ENCODE results near the gene NUDCD3. TPM values are rescaled to one million over a fixed set of nuclear protein-coding genes. Genes with fewer than 3 reads are reported as not detected.

Gene NUDCD3
- total RNA-seq, 2 donors from 2014 or later = 20.4 to 20.8 TPM

- no peak for TF ChIP-seq POLR2A (IDR thresholded peaks at IDR 0.05)
- TF ChIP-seq, protein P1, sequence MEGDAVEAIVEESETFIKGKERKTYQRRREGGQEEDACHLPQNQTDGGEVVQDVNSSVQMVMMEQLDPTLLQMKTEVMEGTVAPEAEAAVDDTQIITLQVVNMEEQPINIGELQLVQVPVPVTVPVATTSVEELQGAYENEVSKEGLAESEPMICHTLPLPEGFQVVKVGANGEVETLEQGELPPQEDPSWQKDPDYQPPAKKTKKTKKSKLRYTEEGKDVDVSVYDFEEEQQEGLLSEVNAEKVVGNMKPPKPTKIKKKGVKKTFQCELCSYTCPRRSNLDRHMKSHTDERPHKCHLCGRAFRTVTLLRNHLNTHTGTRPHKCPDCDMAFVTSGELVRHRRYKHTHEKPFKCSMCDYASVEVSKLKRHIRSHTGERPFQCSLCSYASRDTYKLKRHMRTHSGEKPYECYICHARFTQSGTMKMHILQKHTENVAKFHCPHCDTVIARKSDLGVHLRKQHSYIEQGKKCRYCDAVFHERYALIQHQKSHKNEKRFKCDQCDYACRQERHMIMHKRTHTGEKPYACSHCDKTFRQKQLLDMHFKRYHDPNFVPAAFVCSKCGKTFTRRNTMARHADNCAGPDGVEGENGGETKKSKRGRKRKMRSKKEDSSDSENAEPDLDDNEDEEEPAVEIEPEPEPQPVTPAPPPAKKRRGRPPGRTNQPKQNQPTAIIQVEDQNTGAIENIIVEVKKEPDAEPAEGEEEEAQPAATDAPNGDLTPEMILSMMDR (IDR thresholded peaks at IDR 0.05) = no peak
- H3K27me3 ChIP-seq = no peaks in the 10 kb centered on the region
- ATAC-seq = no peak
- no peaks in the 10 kb centered on the region for H3K4me1 ChIP-seq
- H3K27ac ChIP-seq = no peak overlapping the region
- DNase-seq = no peak
- no peaks in the 10 kb centered on the region for H3K9me3 ChIP-seq
- intact Hi-C loops (cut with DNase I) = no loop called here
- 77 to 93% methylated on average over 4 of the region's 4 CpGs for WGBS, 2 donors
- no peak overlapping the region for H3K4me3 ChIP-seq
- H3K36me3 ChIP-seq (replicated peaks in 1 of 2; ENCODE audit: insufficient read depth in 1 of 2, low read depth in 2 of 2) = no peaks in the 10 kb centered on the region
Measured at GRCh38 chr7:44438816-44439215, 51.6 kb downstream of the NUDCD3 start.

GRCh38 chr7:44434201-44434600 lies 56.3 kb downstream of the NUDCD3 start:
- no peaks in the 10 kb centered on the region for H3K27me3 ChIP-seq
- H3K36me3 ChIP-seq (replicated peaks in 1 of 2; ENCODE audit: insufficient read depth in 1 of 2, low read depth in 2 of 2) = no peaks in the 10 kb centered on the region
- intact Hi-C loops (cut with DNase I) = no loop called here
- ATAC-seq (no peak), DNase-seq (no peak)
- no peaks in the 10 kb centered on the region for H3K4me1 ChIP-seq
- no peak overlapping the region for H3K27ac ChIP-seq
- TF ChIP-seq, protein P1 (IDR thresholded peaks at IDR 0.05) = no peak
- TF ChIP-seq POLR2A (IDR thresholded peaks at IDR 0.05) = no peak
- H3K9me3 ChIP-seq = no peaks in the 10 kb centered on the region
- 79 to 91% methylated on average over 6 to 7 of the region's 7 CpGs for WGBS, 2 donors
- H3K4me3 ChIP-seq = no peak overlapping the region

- no peak for DNase-seq
- TF ChIP-seq POLR2A (IDR thresholded peaks at IDR 0.05) = no peak
- TF ChIP-seq, protein P1 (IDR thresholded peaks at IDR 0.05) = no peak
- no peaks in the 10 kb centered on the region for H3K9me3 ChIP-seq
- intact Hi-C loops (cut with DNase I) = no loop called here
- 72 to 78% methylated on average over 10 of the region's 10 CpGs for WGBS, 2 donors
- no peak for ATAC-seq
- no peak overlapping the region for H3K27ac ChIP-seq
- no peaks in the 10 kb centered on the region for H3K4me1 ChIP-seq
- H3K27me3 ChIP-seq = no peaks in the 10 kb centered on the region
- H3K4me3 ChIP-seq = no peak overlapping the region
- no peaks in the 10 kb centered on the region for H3K36me3 ChIP-seq (replicated peaks in 1 of 2; ENCODE audit: insufficient read depth in 1 of 2, low read depth in 2 of 2)
Measured at GRCh38 chr7:44433255-44434022, 57.0 kb downstream of the NUDCD3 start.

DNA sequence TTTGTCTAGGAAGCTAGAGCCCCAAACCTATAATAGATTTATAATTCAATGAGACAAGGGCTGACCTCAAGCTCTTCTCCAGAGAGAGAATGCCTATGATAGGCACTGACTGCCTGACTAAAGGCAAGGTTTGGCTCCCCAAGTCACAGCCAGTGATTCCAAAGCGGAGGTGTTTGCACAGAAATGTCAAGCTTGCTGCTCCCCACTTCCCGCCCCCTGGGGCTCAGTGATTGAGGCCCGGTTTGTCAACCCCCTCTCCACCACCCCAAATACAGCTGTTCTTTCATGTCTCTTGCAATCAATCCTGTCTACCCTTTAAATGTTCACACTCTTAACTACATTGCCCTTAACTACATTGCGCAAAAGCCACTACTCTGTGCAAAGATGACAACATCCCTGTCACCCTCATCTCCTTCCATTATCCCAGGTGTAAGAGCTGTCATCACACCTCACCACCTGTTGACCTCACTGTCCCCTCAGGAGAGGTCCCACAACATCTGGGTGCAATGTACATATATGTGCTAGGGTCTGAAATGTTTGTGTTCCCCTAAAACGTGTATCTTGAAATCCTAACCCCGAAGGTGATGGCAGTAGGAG lies 58.0 kb downstream of the NUDCD3 start:
- no peaks in the 10 kb centered on the region for H3K27me3 ChIP-seq
- WGBS, 2 donors = 91 to 95% methylated on average over 6 of the region's 6 CpGs
- H3K27ac ChIP-seq = no peak overlapping the region
- TF ChIP-seq, protein P1 (IDR thresholded peaks at IDR 0.05) = no peak
- no peak for TF ChIP-seq POLR2A (IDR thresholded peaks at IDR 0.05)
- no peaks in the 10 kb centered on the region for H3K4me1 ChIP-seq
- no peaks in the 10 kb centered on the region for H3K36me3 ChIP-seq (replicated peaks in 1 of 2; ENCODE audit: insufficient read depth in 1 of 2, low read depth in 2 of 2)
- intact Hi-C loops (cut with DNase I) = no loop called here
- ATAC-seq = no peak
- H3K9me3 ChIP-seq = no peaks in the 10 kb centered on the region
- DNase-seq = no peak
- H3K4me3 ChIP-seq = no peak overlapping the region
